ENCODE measurements around the gene ADAMTSL1. TPM values are rescaled to one million over a fixed set of nuclear protein-coding genes. Genes with fewer than 3 reads are reported as not detected.

ADAMTSL1 gene
- total RNA-seq, 2 donors from 2014 or later: 1.5 TPM; not detected in 1

DNA sequence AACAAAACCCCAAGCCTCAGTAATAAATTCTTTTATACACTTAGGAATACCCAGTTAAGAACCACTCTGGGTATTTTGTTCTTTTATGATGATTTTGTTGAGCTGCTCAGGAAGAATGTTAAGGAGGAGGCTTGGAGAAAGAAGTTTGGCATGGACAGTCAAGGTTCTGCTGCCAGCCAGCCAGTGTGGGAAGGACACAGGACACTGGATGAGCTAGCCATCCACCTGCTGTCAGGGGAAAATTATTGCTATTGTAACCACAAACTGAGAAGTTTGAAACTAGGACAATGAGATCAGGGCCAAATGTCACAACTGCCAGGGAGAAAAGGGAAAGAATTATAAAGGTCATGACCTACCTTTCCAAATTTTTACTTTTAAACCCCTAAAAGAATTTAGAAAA lies 25.9 kb upstream of the ADAMTSL1 start:
- DNase-seq: no peak
- H3K4me1 ChIP-seq (ENCODE audit: control insufficient read depth, insufficient read depth, low read length): peaks cover 1% of the 10 kb centered on the region
- H3K36me3 ChIP-seq (ENCODE audit: control insufficient read depth, insufficient read depth, low read length): no peaks in the 10 kb centered on the region
- H3K27ac ChIP-seq (ENCODE audit: low read depth, low read length): no peak overlapping the region
- no peak overlapping the region for H3K27ac Mint-ChIP-seq
- no peak overlapping the region for H3K9ac ChIP-seq (ENCODE audit: extremely low read depth, low read length, poor library complexity, severe bottlenecking)
- no peaks in the 10 kb centered on the region for H3K9me3 Mint-ChIP-seq
- H3K27me3 ChIP-seq (ENCODE audit: control insufficient read depth, insufficient read depth, low read length, poor library complexity, severe bottlenecking): no peaks in the 10 kb centered on the region
- no peaks in the 10 kb centered on the region for H3K36me3 Mint-ChIP-seq (ENCODE audit: low read depth)
- H3K4me3 ChIP-seq (ENCODE audit: low read length): no peak overlapping the region
- H3K27me3 Mint-ChIP-seq (ENCODE audit: insufficient read depth): no peaks in the 10 kb centered on the region
- H3K9me3 ChIP-seq (ENCODE audit: control insufficient read depth, low read length): no peaks in the 10 kb centered on the region
- TF ChIP-seq, protein P1, sequence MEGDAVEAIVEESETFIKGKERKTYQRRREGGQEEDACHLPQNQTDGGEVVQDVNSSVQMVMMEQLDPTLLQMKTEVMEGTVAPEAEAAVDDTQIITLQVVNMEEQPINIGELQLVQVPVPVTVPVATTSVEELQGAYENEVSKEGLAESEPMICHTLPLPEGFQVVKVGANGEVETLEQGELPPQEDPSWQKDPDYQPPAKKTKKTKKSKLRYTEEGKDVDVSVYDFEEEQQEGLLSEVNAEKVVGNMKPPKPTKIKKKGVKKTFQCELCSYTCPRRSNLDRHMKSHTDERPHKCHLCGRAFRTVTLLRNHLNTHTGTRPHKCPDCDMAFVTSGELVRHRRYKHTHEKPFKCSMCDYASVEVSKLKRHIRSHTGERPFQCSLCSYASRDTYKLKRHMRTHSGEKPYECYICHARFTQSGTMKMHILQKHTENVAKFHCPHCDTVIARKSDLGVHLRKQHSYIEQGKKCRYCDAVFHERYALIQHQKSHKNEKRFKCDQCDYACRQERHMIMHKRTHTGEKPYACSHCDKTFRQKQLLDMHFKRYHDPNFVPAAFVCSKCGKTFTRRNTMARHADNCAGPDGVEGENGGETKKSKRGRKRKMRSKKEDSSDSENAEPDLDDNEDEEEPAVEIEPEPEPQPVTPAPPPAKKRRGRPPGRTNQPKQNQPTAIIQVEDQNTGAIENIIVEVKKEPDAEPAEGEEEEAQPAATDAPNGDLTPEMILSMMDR (conservative IDR thresholded peaks at IDR 0.05): no peak
- H3K4me1 Mint-ChIP-seq: no peaks in the 10 kb centered on the region
- no peak overlapping the region for H3K4me3 Mint-ChIP-seq

DNA sequence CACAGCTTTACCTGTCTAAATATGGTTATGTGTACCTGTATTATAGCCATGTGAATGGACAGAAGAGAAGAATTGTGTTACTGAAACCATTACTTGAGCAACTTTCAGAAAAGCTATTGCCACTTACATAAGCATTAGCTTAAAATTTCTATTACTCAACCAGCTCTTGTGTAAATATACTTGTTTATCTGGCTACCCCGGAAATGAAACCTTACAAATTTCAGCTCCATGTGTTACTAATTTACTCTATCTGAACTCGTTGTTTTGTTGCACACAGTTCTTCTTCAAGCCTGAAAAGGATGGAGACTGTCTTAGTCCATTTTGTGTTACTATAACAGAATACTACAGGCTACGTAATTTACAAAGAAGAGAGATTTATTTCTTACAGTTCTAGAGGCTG lies 22.5 kb upstream of the ADAMTSL1 start:
- no peaks in the 10 kb centered on the region for H3K36me3 Mint-ChIP-seq (ENCODE audit: low read depth)

DNA sequence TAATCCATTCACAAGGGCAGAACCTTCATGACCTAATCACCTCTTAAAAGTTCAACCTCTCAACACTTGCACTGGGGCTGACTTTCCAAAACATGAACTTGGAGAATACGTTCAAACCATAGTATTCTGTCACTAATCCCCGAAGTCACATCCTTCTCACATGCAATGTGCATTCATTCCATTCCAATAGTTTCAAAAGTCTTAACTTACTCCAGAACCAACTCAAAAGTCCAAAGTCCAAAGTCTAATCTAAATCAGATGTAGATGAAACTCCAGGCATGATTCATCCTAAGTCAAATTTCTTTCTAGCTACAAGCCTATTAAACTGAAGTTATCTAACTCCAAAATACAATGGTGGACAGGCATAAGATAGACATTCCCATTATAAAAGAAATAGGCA lies 21.7 kb upstream of the ADAMTSL1 start:
- no peaks in the 10 kb centered on the region for H3K27me3 Mint-ChIP-seq (ENCODE audit: insufficient read depth)
- Histone ChIP-seq H3K9ac (ENCODE audit: extremely low read depth, low read length, poor library complexity, severe bottlenecking) (no peak overlapping the region), H3K9me3 (ENCODE audit: control insufficient read depth, low read length) (no peaks in the 10 kb centered on the region), H3K4me3 (ENCODE audit: low read length) (no peak overlapping the region), H3K4me1 (ENCODE audit: control insufficient read depth, insufficient read depth, low read length) (peaks cover 4% of the 10 kb centered on the region), H3K27ac (ENCODE audit: low read depth, low read length) (no peak overlapping the region), H3K36me3 (ENCODE audit: control insufficient read depth, insufficient read depth, low read length) (no peaks in the 10 kb centered on the region), H3K27me3 (ENCODE audit: control insufficient read depth, insufficient read depth, low read length, poor library complexity, severe bottlenecking) (no peaks in the 10 kb centered on the region)
- TF ChIP-seq, protein P1 (conservative IDR thresholded peaks at IDR 0.05): no peak
- H3K4me3 Mint-ChIP-seq: no peak overlapping the region
- H3K27ac Mint-ChIP-seq: no peak overlapping the region
- no peak for DNase-seq
- no peaks in the 10 kb centered on the region for H3K36me3 Mint-ChIP-seq (ENCODE audit: low read depth)
- 94% methylated on average over 2 of the region's 2 CpGs for WGBS, 2 experiments (ENCODE audit: insufficient coverage in 1 of 2, insufficient read length in 1 of 2)
- no peaks in the 10 kb centered on the region for H3K9me3 Mint-ChIP-seq
- peaks cover 4% of the 10 kb centered on the region for H3K4me1 Mint-ChIP-seq

More for the DNA sequence above, 22.5 kb upstream of the ADAMTSL1 start:
- H3K36me3 ChIP-seq (ENCODE audit: control insufficient read depth, insufficient read depth, low read length): no peaks in the 10 kb centered on the region
- 86 to 88% methylated on average over 2 to 3 of the region's 3 CpGs for WGBS, 2 experiments (ENCODE audit: insufficient coverage in 1 of 2, insufficient read length in 1 of 2)
- no peak overlapping the region for H3K27ac ChIP-seq (ENCODE audit: low read depth, low read length)
- no peaks in the 10 kb centered on the region for H3K9me3 Mint-ChIP-seq
- H3K27me3 Mint-ChIP-seq (ENCODE audit: insufficient read depth): no peaks in the 10 kb centered on the region
- no peak overlapping the region for H3K4me3 Mint-ChIP-seq
- TF ChIP-seq, protein P1 (conservative IDR thresholded peaks at IDR 0.05): no peak
- no peak overlapping the region for H3K27ac Mint-ChIP-seq
- no peak overlapping the region for H3K9ac ChIP-seq (ENCODE audit: extremely low read depth, low read length, poor library complexity, severe bottlenecking)
- H3K27me3 ChIP-seq (ENCODE audit: control insufficient read depth, insufficient read depth, low read length, poor library complexity, severe bottlenecking): no peaks in the 10 kb centered on the region
- no peaks in the 10 kb centered on the region for H3K4me1 Mint-ChIP-seq
- no peak for DNase-seq
- H3K4me3 ChIP-seq (ENCODE audit: low read length): no peak overlapping the region
- peaks cover 4% of the 10 kb centered on the region for H3K4me1 ChIP-seq (ENCODE audit: control insufficient read depth, insufficient read depth, low read length)
- no peaks in the 10 kb centered on the region for H3K9me3 ChIP-seq (ENCODE audit: control insufficient read depth, low read length)

Measured in endodermal cell (in vitro differentiated cells).